NCI-H146 (cell line): ENCODE results near the gene POC1A.

ENCODE experiments used
- DNase-seq: peaks from one replicate; lab custom pipeline; 2025; lab: John Stamatoyannopoulos, UW

Gene POC1A

GRCh38 chr3:52067046-52067445 lies 87.2 kb downstream of the POC1A start:
- DNase-seq = no peak

GRCh38 chr3:52065264-52065756 lies 88.9 kb downstream of the POC1A start:
- DNase-seq = no peak

GRCh38 chr3:52064561-52064960 lies 89.7 kb downstream of the POC1A start:
- no peak for DNase-seq

- no peak for DNase-seq
Measured at GRCh38 chr3:52063026-52063723, 91.0 kb downstream of the POC1A start.

- DNase-seq = no peak
Measured at GRCh38 chr3:52062505-52062904, 91.7 kb downstream of the POC1A start.

- DNase-seq = no peak
Measured at GRCh38 chr3:52061121-52061910, 92.9 kb downstream of the POC1A start.

- no peak for DNase-seq
Measured at GRCh38 chr3:52059781-52060180, 94.4 kb downstream of the POC1A start.

GRCh38 chr3:52057812-52058495 lies 96.3 kb downstream of the POC1A start:
- no peak for DNase-seq

GRCh38 chr3:52056968-52057811 lies 97.0 kb downstream of the POC1A start:
- DNase-seq = peak; percentile 96

GRCh38 chr3:52056521-52056967 lies 97.7 kb downstream of the POC1A start, which contains the start of gene DUSP7:
Gene DUSP7 (minus strand): TSS chr3:52056571. CDS start chr3:52056366, 205 bp downstream.
- DNase-seq = peak; percentile 69

- peak; percentile 47 for DNase-seq
Measured at GRCh38 chr3:52055537-52056351, 98.5 kb downstream of the POC1A start.

- DNase-seq = no peak
Measured at GRCh38 chr3:52054661-52055511, 99.3 kb downstream of the POC1A start.

- DNase-seq = no peak
Measured at GRCh38 chr3:52053307-52054304, 100.6 kb downstream of the POC1A start.

- no peak for DNase-seq
Measured at GRCh38 chr3:52052831-52053306, 101.4 kb downstream of the POC1A start.

- no peak for DNase-seq
Measured at GRCh38 chr3:52051444-52051843, 102.8 kb downstream of the POC1A start.

- no peak for DNase-seq
Measured at GRCh38 chr3:52050571-52050970, 103.7 kb downstream of the POC1A start.

- DNase-seq = no peak
Measured at GRCh38 chr3:52049503-52049902, 104.7 kb downstream of the POC1A start.

- no peak for DNase-seq
Measured at GRCh38 chr3:52047295-52047960, 106.8 kb downstream of the POC1A start.
